ENCODE results near the gene ZNF90.
"Not testable (repeated sequence)": the region's sequence is repeated elsewhere in the genome, so short reads cannot be mapped to it uniquely, and the experiment has no call there.

The ZNF90 gene

DNA sequence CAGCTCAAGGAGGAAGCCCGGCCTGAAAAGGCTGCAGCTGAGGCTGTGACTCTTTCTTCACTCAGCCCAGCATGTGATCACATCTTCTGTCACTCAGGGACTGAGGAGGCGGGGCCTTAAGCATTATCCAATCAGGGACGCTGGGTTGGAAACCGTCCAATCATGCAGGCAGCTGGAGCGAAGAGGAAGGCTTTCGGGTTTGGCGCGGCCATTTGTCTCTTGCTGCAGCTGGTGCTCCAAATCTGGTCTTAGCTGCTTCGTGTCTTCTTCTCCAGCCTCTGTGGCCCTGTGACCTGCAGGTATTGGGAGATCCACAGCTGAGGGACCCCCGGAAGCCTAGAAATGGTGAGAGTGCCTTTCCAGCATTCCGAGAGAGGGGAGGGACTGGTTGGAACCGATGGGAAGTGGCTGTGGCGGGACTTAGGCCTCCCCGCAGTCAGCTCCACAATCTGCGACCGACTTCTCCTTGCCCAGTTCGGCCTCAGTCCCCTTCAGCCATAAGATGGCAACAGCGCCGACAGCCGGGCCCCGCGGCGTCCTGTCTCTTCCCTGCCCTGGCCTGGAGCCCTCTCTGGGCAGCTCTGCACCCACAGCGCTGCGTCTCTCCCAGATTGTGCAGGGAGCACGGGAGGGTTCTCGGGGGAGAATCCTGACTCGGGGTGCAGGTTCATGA, at the start of gene ZNF90:
Gene ZNF90 (plus strand): TSS at position 210 of the 673 bp plus-strand sequence. CDS start 133 bp downstream, at position 343.
- DNase-seq = peak; percentile 91

DNA sequence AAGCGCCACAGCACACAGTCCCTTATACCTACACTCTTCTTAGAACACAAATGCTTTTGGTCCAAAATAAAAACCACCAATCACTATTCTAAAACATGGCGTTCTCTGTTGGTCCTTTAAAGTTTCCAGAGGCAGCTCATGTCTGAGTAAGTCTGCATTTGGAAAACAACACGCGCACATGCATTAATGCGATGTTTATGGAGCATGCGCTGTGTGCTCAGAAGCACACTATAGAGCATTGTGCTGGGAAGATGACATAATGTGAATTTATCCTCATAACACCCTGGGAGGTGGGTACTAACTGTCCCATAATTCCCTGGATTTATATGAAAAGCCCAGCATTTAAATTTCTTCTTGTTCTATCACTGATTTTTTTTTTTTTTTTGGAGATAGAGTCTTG, 49.2 kb upstream of the ZNF90 start:
- no peak for DNase-seq

DNA sequence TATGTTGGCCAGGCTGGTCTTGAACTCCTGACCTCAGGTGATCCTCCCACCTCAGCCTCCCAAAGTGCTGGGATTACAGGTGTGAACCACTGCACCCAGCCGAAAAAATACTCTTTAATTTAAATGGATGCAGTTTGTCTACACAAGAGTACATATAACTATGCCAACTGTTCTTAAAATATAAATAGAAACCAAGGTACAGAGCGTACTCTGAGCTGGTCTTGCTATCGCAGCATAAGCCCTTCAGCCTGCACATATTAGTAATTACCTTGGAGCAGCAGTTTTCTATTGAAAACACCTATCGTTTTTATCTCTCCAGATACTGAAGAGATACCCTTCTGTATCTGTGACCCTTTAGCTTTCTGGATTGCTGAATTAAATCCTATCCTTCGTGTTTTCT, 41.9 kb upstream of the ZNF90 start:
- no peak for DNase-seq

DNA sequence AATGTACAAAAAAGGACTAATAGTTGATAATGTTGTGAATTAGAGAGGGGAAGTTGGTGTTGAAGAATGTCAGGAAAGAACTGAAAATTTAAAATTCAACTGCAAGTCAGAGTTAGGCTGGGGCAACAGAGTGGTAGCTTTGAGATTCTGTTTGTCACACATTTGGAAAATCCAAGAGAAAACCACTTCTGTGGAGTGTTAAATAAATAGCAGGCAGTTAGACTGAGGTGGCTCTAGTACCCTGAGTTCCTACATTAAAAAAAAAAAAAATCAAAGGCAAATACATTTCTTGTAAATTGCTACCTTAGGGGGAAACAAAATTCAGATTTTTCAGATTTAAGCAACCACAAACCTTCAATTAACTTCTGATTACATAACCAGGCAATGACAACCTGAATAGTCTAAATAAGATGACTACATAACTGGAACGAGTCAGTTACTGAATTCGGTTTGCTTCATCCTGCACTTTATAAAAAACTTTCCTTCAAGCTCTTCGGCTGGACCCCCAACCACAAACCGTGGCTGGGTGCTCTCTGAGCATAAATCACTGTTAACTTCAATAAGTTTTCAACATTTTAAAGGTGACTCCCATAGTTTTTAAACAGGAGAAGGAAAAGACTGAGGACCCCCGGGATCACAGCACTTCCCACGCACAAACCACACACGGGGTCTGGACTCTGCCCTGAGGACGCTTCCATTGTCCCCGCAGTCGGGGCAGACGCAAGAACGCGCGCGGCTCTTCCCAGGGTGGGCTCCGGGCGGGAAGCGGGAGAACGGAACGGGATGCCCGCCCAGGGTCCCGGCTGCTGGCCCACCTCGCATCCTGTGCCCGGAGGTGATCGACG, 39.2 kb upstream of the ZNF90 start:
- no peak for DNase-seq

DNA sequence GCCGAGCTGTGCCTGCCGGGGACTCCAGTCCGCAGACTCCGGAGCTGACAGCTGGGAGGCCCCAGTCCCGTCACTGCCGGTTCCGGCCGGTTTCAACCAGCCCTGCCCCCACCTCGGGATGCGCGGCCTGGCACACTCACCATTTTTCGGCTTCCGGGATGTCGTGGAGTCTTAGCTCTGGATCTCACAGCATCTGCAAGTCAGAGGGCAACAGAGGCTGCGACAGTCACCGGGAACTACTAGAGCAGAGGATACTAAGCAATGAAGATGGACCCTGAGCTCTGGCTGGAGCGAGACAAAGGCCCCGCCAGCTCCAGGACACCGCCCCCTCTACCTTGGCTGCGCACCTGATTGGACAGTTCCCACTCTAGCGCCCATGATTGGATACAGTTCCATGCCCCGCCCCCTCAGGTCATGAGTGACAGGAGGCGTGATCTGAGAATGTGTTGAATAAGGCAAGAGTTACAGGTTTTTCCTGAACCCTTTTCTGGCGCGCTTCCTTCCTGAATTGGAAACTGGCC, 38.5 kb upstream of the ZNF90 start, which contains the start of gene ZNF682:
Gene ZNF682 (minus strand): TSS at position 303 of the 521 bp plus-strand sequence. CDS start 160 bp downstream, at position 143.
- peak; percentile 86 for DNase-seq

DNA sequence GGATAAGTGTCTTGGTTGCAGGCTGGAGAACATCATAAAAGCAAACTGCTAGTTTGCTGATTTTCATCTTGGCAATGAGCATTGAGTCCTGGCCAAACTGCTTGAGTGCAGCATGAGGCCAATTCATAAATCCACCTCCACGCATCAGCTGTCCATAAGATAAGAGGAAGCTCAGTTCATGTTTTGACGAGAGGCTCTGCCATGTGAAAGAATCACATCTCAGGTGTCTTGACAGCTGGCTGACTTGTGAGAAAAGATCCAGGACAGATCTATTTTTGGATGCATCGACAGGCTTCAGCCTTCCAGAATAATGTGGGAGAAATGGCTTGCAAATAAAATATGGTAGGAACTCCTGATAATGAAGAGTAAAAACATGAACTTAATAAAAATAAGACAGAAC, 33.1 kb upstream of the ZNF90 start:
- no peak for DNase-seq

DNA sequence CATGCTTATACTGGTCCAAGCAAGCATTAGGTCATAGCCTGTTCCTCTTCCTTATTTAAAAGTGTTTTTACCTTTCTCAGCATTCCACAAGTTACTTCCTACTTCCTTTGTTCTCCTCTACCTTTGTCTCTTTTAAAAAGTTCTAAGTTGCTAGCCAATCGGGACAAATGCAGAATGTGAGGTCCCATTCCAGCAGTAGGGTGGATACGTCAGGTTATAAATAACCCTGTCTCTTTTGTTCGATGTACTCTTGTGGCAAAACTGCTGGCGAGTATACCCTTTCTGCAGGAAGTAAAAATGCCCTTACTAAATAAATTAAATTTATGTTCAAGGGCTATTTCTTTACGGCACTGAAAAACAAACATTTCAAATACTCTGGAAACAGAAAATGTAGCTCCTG, 32.1 kb upstream of the ZNF90 start:
- not testable (repeated sequence) for DNase-seq

DNA sequence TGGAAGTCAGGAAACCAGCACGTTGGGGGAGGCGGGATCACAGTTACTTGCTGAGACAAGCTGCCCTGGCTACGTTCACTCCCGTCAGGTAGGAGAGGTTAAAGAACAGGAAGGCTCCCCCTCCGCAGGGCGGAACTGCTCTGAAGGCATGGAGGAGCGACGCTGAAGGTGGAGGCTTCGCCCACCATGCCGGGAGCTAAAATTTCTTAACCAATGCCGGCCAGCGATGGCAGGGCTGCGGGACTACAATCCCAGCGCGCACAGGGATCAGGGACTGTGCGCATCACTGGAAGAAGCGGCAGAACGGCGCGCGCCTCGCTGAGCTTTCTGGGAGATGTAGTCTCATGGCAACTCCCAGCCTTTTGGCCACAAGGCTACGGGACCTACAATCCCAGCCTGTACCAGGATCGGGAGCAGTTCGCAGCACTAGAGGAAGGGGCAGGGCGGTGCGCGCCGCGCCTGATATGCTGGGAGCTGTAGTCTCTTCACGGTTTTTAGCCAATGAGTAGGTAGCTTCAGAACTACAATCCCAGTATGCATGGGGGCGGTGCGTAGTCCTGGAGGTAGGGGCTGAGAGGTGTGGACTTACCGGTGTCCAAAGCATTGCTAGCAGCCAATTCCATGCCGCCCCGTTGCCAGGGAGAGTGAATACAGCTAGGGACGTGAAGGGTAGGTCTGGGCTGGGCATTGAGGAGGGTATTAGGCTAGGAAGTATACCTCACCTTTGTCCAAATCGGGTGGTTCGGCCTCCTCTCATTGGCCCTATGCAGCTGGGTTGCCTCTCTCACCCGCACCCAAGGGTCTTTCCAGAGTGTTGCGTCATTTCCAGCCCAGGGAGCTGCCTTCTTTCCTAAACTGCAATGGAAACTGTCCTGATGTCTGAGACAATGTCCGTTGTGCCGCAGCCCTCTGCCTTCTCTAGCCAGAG, 25.7 kb upstream of the ZNF90 start:
- DNase-seq = peak; percentile 72

DNA sequence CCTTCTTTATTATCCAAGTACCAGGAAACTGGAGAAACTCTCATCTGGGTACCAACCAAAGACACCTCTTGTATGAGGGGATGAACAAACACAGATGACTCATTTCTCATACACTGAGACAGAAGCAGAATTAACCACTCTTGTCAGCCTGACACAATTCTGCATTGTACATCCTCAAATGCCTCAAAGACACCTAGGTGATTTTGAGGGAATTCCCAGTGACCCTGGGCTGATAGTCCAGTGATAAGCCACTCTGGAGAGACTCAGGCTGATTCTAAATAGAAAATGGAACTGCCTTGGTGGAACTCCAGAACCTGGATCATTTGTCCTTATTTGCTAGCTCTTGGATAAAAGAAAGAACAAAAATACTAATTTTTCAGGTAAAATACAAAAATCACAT, 19.1 kb upstream of the ZNF90 start:
- not testable (repeated sequence) for DNase-seq

DNA sequence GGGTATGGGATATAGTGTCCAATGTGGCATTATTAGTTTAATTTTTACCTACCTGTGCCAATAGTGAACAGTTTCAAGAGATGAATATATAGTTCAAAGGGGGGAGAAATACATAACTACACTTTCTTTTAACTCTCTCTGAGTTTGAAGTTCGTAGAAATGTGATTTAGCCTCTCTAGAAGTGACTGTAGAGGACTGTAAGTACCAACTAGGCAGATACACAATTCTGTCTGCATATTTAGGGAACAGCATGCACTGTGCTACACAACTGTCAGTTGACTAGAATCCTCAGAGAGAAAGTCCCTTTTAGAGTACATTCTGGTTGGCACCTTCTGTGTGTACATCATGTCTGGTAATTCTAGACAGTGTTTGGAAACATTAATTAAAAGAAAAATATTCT, 17.5 kb upstream of the ZNF90 start:
- DNase-seq = no peak

DNA sequence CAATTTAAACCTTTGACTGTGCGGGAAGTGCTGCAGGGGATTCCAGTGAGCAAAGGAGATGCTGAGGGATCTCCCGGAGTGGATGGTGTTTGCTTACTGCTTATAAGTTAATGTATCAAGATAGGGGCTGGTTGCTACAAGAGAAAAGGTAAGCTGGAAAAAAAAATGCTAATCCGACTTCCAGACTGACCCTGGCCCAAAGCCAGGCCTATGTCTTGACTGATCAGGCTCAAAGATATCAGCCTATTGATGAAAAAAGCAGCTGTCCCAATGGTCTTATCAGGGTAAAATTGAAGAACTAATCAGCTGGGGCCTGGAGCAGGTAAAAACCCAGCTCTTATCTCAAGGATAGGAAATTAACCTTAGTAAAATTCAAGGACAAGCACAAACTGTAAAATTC, 10.9 kb upstream of the ZNF90 start:
- DNase-seq = no peak

DNA sequence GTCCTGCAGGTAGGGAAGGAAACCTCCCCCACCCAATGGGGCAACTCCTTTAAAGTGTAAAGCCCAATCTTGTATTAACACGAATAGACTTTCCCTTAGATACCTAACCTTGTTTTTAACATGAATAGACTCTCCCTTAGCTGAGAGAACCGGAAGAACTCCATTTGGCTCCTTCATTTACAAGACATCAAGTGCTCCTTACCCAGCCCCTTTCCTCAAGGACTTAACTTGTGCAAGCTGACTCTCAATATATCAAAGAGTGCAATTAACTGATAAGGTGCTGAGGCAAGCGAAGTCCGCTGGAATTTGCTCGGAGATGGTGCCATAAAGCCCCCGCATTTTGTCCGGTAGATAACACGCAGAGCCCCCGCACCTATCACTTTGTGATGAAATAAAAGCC, 9.9 kb upstream of the ZNF90 start:
- no peak for DNase-seq

DNA sequence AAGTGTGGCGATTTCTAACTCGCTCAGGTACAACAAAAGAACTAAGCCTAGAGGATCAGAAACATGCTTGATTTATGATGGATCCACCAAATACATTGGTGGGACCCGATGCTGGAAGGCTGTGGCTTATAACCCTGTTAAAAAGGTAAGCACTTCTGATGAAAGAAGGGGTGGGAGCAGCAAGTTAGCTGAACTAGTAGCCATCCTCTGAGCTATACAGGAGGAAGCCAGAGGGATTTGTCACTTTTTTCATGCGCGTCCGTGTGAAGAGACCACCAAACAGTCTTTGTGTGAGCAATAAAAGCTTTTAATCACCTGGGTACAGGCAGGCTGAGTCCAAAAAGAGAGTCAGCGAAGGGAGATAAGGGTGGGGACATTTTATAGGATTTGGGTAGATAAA, 9.2 kb upstream of the ZNF90 start:
- not testable (repeated sequence) for DNase-seq

DNA sequence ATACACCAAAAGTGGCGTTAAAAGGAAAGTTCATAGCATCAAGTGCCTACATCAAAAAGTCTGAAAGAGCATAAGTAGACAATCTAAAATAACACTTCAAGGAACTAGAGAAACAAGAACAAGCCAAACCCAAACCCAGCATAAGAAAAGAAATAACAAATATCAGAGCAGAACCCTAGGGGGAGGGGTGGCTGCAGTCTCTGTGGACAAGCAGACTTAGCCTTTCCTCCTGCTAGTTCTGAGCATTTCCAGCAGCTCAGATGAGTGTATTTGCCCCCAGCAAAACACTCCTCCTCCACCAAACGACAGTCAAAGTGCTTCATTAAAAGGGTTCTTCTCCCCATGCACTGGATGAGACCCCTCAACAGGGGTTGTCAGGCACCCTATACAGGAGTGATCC, 7.1 kb upstream of the ZNF90 start:
- no peak for DNase-seq

DNA sequence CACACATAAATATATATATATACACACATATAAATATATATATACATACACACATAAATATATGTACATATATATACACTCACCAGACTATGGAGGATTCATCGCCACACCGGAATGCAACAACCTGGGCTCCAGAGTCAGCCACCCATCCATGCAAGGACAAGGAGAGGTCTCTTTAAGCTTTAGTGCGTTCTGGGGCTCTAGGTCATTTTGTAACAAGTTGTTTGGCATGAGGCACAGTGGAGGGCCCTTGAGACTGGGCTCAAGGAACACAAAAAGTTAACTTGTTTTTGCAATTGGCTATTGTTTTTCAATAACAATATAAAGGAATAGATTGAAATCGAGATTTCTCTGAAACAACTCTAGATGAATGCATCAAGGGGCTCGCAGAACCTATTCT, 4.9 kb upstream of the ZNF90 start:
- DNase-seq = no peak

DNA sequence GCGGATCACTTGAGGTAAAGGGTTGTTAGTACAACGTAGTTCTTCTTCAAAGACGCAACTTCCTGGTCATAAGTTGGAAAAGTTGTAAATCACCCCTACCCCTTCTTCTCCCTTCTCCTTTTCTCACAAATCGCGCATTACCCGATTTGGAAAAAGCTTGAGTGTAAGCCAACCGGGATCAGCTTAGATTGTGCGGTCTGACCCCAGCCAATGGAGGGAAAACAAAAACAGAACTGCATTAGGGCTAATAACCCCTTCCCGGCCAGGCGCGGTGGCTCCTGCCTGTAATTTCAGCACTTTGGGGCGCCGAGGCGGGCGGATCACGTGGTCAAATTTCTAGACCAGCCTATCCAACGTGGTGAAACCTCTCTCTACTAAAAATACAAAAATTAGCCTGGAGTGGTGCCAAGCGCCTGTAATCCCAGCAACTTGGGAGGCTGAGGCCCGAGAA, 806 bp downstream of the ZNF90 start:
- peak; percentile 39 for DNase-seq

DNA sequence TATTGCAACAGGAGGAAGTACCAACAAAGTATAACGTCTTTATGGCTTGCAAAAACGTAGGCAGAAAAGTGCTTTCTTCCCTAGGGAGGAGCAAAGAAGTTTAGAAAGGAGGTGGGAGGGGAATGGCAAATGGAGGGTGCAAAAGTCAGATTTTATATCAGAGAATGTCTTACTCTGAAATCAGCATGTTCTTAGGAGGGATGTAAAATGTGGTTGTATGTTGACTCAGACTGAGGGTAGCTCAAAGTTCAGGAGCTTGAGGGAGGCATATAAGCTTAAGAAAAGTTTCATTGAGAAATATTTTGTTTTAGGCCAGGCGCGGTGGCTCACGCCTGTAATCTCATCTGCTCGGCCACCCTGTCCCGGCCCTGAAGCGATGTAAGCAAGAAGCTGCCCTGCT, 1.7 kb downstream of the ZNF90 start:
- DNase-seq = no peak

DNA sequence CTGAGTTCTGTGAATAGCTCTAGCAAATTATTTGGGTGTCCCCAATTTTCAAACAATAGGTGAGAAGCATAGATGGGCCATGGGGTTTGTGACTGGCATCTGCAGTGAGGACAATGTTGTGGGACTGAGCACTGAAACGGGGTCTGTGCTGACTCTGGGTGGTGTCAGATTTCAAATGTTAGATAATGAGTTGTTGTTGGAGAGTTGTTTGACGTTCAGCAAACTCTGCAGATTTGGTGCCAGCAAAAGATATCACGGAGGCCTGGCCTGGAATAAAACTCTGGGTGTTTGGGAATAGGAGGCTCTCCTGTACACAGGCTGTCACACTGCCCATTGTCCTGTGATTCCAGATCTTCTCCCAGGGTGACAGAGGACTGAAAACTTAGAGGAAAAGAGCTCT, 2.9 kb downstream of the ZNF90 start:
- DNase-seq = no peak

DNA sequence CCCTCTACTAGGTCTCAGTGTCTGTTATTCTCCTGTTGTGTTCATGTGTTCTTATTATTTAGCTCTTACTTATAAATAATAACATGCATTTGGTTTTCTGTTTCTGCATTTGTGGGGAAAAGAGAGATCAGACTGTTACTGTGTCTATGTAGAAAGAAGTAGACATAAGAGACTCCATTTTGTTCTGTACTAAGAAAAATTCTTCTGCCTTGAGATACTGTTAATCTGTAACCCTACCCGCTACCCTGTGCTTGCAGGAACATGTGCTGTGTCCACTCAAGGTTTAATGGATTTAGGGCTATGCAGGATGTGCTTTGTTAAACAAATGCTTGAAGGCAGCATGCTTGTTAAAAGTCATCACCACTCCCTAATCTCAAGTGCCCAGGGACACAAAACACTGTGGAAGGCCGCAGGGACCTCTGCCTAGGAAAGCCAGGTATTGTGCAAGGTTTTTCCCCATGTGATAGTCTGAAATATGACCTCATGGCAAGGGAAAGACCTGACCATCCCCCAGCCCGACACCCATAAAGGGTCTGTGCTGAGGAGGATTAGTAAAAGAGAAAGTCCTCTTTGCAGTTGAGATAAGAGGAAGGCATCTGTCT, 4.5 kb downstream of the ZNF90 start:
- not testable (repeated sequence) for DNase-seq

DNA sequence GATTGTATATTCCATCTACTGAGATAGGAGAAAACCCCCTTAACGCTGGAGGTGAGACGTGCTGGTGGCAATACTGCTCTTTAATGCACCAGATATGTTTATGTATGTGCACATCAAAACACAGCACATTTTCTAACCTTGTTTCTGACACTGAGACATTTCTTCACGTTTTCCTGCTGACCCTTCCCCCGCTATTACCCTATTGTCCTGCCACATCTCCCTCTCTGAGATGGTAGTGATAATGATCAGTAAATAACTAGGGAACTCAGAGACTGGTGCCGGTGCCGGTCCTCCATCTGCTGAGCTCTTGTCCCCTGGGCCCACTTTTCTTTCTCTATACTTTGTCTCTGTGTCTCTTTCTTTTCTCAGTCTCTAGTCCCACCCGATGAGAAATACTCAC, 5.1 kb downstream of the ZNF90 start:
- not testable (repeated sequence) for DNase-seq

DNA sequence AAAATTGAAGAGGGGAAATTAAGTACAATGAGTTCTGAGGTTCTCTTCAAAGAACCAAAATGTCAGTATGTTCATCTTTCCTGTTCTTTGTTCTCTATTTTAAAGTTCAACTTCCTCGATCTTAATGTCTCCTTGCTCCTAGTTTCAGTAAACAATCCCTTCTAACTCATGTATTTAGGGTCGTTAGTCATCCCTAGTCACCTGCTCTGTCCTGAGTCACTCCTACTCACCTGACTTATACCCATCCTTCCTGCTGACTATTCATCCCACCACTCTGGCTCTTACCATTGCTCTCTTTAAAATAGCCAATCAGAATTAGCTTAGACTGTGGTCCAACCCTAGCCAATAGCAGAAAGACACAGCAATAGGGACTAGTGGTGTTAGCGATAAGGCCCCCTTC, 24.3 kb downstream of the ZNF90 start:
- no peak for DNase-seq

DNA sequence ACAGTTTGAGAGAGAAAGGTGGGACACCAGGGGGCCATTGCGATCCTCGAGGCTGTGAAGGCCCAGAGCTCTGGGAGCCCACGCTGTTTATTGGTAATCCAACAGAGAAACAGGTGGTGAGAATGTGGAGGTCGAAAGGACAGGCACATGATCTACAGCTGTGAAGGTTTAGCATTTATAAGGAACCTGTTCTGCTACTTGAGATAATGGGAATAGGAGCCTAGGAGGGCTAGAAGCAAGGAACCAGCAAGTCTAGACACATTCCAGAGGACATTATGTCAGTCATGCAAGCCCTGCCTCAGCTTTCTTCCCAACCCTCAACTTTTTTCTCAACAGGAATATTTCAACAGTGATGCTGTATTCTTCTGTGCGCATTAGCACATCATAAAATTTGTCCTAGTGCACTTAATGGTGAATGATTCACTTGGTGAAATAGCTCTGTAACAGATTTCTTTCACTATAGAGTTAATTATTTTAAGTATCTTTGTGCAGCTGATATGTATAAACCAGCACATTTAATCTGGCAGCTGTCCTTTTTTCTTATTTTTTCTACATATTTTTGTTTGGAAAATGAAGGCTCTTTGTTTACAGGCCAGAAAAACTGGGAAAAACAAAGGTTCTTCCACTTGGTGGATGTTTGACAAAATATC, 25.4 kb downstream of the ZNF90 start:
- DNase-seq = no peak
